ENCODE results near the gene KNOP1. TPM values are rescaled to one million over a fixed set of nuclear protein-coding genes. Genes with fewer than 3 reads are reported as not detected.

The KNOP1 gene
- total and polyA plus RNA-seq, 10 of the 15 experiments (the other 5 are each of a cell fraction or from before 2014, with no cell fraction given), result 13.8 to 47.2 (median 32.1) TPM

DNA sequence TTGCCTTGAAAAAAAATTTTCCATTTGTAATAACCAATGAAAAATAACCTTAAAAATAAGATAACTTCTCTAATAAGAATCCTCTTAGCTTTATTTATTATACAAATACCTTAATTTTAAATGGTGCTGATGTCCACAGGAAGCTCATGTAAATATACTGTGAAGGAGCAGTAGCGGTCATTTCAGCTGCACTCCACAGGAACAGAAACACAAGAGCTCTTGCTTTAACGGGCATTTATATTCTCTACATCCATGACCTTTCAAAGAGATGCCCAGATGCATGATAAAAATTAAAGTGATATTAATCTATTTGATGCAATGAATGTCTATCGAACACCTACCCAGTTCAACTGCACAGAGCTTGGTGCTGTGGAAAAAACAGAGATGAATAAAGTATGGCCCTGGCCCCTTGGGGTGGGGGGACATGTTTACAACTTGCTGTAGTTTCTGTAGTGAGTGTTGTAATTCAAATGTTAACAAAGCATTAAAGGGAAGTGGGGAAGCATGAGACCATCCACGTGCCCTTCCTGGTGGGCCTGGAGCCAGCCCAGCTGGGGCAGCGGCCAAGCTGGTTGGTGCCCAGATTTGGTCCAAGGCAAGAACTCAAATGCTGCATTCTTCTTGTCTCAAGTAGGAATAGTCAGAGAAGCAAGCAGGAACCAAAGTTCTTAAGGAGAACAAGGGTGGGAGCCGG, 48.0 kb upstream of the KNOP1 start (continued):
- no peak for TF ChIP-seq STAT3 (IDR thresholded peaks at IDR 0.05; ENCODE audit: low read depth, low read length)
- TF ChIP-seq SMARCA5 (IDR thresholded peaks at IDR 0.05), result no peak
- TF ChIP-seq BCL11A (IDR thresholded peaks at IDR 0.05; ENCODE audit: low read depth, low read length), result no peak
- no peak for TF ChIP-seq KDM1A (IDR thresholded peaks at IDR 0.05; ENCODE audit: borderline replicate concordance)
- TF ChIP-seq, protein P1, sequence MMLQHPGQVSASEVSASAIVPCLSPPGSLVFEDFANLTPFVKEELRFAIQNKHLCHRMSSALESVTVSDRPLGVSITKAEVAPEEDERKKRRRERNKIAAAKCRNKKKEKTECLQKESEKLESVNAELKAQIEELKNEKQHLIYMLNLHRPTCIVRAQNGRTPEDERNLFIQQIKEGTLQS (IDR thresholded peaks at IDR 0.05; ENCODE audit: borderline replicate concordance, extremely low read depth, low read depth, low read length), result no peak
- TF ChIP-seq, protein P2, sequence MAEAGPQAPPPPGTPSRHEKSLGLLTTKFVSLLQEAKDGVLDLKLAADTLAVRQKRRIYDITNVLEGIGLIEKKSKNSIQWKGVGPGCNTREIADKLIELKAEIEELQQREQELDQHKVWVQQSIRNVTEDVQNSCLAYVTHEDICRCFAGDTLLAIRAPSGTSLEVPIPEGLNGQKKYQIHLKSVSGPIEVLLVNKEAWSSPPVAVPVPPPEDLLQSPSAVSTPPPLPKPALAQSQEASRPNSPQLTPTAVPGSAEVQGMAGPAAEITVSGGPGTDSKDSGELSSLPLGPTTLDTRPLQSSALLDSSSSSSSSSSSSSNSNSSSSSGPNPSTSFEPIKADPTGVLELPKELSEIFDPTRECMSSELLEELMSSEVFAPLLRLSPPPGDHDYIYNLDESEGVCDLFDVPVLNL (IDR thresholded peaks at IDR 0.05; ENCODE audit: low read depth, low read length), result no peak
- TF ChIP-seq RB1 (IDR thresholded peaks at IDR 0.05; ENCODE audit: borderline replicate concordance), result no peak

DNA sequence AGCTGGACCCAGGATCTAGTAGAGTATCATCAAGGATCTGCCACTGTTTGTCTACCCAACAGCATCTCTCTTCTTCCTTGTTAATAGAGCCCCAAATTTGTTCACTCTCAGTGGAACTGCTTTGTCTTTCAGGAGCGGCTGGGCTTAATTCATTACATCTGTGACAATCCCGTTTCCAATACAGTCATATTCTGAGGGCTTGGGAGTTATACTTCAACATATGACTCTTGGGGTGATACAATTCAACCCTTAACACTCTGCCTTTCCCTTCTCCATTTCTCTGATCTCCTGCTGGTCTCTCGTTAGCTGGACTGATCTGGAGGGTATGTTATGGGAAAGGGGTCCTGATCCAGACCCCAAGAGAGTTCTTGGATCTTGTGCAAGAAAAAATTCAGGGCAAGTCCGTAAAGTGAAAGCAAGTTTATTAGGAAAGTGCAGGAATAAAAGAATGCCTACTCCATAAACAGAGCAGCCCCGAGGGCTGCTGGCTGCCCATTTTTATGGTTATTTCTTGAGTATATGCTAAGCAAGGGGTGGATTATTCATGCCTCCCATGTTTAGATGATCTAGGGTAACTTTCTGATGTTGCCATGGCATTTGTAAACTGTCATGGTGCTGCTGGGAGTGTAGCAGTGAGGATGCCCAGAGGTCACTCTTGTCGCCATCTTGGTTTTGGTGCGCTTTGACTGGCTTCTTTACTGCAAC, 42.5 kb upstream of the KNOP1 start:
- ChIA-PET POLR2A (no interaction called here), CTCF (no interaction called here), SMC1A (ENCODE audit: uncharacterized antibody, unreplicated experiment) (no interaction called here), RAD21 (ENCODE audit: unreplicated experiment) (no interaction called here)
- 53% methylated on average over 7 of the region's 7 CpGs for WGBS (ENCODE audit: insufficient coverage, insufficient replicate concordance, low lambda C conversion rate, missing lambda C conversion rate)
- Histone ChIP-seq H3K27ac (ENCODE audit: control insufficient read depth, insufficient read depth) (no peak overlapping the region), H3K9me3 (replicated peaks; ENCODE audit: control insufficient read depth, insufficient read depth, low read length) (no peaks in the 10 kb centered on the region), H3K9ac (ENCODE audit: control insufficient read depth, insufficient read depth, low read length) (no peak overlapping the region), H3K36me3 (ENCODE audit: control insufficient read depth in 2 of 2, insufficient read depth in 2 of 2, low read length in 1 of 2) (no peaks in the 10 kb centered on the region), H3K79me2 (ENCODE audit: control insufficient read depth, insufficient read depth, low read length) (no peaks in the 10 kb centered on the region), H3K4me2 (ENCODE audit: control insufficient read depth, insufficient read depth) (no peak overlapping the region), H2AFZ (ENCODE audit: control insufficient read depth, low read depth, low read length) (no peak overlapping the region), H3K27me3 (replicated peaks in 1 of 2; ENCODE audit: control insufficient read depth in 2 of 2, insufficient read depth in 2 of 2, low read length in 1 of 2) (no peaks in the 10 kb centered on the region), H3K4me1 (ENCODE audit: control insufficient read depth, insufficient read depth, low read length) (no peaks in the 10 kb centered on the region), H4K20me1 (ENCODE audit: control insufficient read depth, insufficient read depth) (no peaks in the 10 kb centered on the region), H3K4me3 (no peak overlapping the region)
- in situ Hi-C loops (cut with MboI), result no loop called here
- FAIRE-seq (no peak), DNase-seq (ENCODE audit: low read depth, low spot score) (no peak), ATAC-seq (no peak)
- BruUV-seq (replicated peaks), result no TSS peak
- intact Hi-C loops (cut with micrococcal nuclease; ENCODE audit: unreplicated experiment), result no loop called here
- TF ChIP-seq NFIC (IDR thresholded peaks at IDR 0.05; ENCODE audit: low read depth, low read length), result no peak
- no peak for TF ChIP-seq PAX5 (IDR thresholded peaks at IDR 0.05; ENCODE audit: borderline replicate concordance, low read depth, low read length)
- no peak for TF ChIP-seq RELA (IDR thresholded peaks at IDR 0.05; ENCODE audit: borderline replicate concordance, partially characterized antibody)
- TF ChIP-seq IKZF1 (conservative IDR thresholded peaks at IDR 0.05), result no peak
- no peak for TF ChIP-seq NR2C1 (IDR thresholded peaks at IDR 0.05)
- TF ChIP-seq SMC3 (IDR thresholded peaks at IDR 0.05; ENCODE audit: borderline replicate concordance, low read length), result no peak
- TF ChIP-seq, protein P3, sequence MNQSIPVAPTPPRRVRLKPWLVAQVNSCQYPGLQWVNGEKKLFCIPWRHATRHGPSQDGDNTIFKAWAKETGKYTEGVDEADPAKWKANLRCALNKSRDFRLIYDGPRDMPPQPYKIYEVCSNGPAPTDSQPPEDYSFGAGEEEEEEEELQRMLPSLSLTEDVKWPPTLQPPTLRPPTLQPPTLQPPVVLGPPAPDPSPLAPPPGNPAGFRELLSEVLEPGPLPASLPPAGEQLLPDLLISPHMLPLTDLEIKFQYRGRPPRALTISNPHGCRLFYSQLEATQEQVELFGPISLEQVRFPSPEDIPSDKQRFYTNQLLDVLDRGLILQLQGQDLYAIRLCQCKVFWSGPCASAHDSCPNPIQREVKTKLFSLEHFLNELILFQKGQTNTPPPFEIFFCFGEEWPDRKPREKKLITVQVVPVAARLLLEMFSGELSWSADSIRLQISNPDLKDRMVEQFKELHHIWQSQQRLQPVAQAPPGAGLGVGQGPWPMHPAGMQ (IDR thresholded peaks at IDR 0.05; ENCODE audit: borderline replicate concordance), result no peak
- TF ChIP-seq RUNX3 (IDR thresholded peaks at IDR 0.05; ENCODE audit: low read length), result no peak
- no peak for TF ChIP-seq ATF7 (IDR thresholded peaks at IDR 0.05; ENCODE audit: low read depth)
- TF ChIP-seq, protein P4, sequence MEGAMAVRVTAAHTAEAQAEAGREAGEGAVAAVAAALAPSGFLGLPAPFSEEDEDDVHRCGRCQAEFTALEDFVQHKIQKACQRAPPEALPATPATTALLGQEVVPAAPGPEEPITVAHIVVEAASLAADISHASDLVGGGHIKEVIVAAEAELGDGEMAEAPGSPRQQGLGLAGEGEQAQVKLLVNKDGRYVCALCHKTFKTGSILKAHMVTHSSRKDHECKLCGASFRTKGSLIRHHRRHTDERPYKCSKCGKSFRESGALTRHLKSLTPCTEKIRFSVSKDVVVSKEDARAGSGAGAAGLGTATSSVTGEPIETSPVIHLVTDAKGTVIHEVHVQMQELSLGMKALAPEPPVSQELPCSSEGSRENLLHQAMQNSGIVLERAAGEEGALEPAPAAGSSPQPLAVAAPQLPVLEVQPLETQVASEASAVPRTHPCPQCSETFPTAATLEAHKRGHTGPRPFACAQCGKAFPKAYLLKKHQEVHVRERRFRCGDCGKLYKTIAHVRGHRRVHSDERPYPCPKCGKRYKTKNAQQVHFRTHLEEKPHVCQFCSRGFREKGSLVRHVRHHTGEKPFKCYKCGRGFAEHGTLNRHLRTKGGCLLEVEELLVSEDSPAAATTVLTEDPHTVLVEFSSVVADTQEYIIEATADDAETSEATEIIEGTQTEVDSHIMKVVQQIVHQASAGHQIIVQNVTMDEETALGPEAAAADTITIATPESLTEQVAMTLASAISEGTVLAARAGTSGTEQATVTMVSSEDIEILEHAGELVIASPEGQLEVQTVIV (IDR thresholded peaks at IDR 0.05; ENCODE audit: borderline replicate concordance, partially characterized antibody), result no peak
- TF ChIP-seq KLF5 (IDR thresholded peaks at IDR 0.05; ENCODE audit: partially characterized antibody), result no peak
- no peak for TF ChIP-seq NBN (IDR thresholded peaks at IDR 0.05)

Measured in GM12878 (cell line).